HepG2 (cell line): Measurements from ENCODE around the gene EPHB4. TPM values are rescaled to one million over a fixed set of nuclear protein-coding genes. Genes with fewer than 3 reads are reported as not detected.

Experiments
- ATAC-seq: fragments of 200-7000 bp; cut with Tn5 transposase; 3 replicates; pipeline ENCODE4 v1.9.1; 2020; ENCODE audit warnings: mild to moderate bottlenecking, moderate library complexity
- BruUV-seq: library from RNA; stranded (reverse); fragments of 400-500 nt; replicated peaks from 2 replicates; lab custom pipeline; 2021; lab: Mats Ljungman, UMichigan
- CTCF ChIA-PET: fragments of 300-600 bp; formaldehyde crosslinking; extraction: SDS; loops from one replicate; lab custom pipeline; 2021; ENCODE audit warnings: low total read pairs, inconsistent platforms, low intra/inter-chr PET ratio; lab: Yijun Ruan, JAX
- POLR2A ChIA-PET: fragments of 350-600 bp; sonication (Branson Sonifier 250); formaldehyde crosslinking; loops from one replicate; lab custom pipeline; 2020; ENCODE audit warnings: antibody characterized with exemption, inconsistent platforms; lab: Yijun Ruan, JAX
- DNase-seq: peaks from one replicate; pipeline ENCODE4 v3.0.0-alpha.2; 2015; ENCODE audit warnings: low spot score
- FAIRE-seq: peaks from 3 replicates; lab custom pipeline; 2011; peaks lifted over from hg19 to GRCh38; lab: Jason Lieb, UNC
- H2AFZ ChIP-seq: one replicate; pipeline ENCODE4 v1.6.1; 2011; ENCODE audit warnings: low read length, inconsistent platforms
- H3K27ac ChIP-seq: fragments of 300-600 bp; 3 replicates; pipeline ENCODE4 v1.8.0; 2011; ENCODE audit warnings: mixed run types, mild to moderate bottlenecking, mixed read lengths, low read length, inconsistent platforms; ENCODE audit not compliant: insufficient read depth; ENCODE audit errors: extremely low read length
- H3K27me3 ChIP-seq, 2 experiments: fragments of 200-600 bp in 1 of 2; 2 replicates in 1 of 2; 3 replicates in 1 of 2; pipeline versions ENCODE4 v1.6.0 to v1.8.0; 2011; ENCODE audit warnings: low read length in 2 of 2, mild to moderate bottlenecking in 2 of 2, moderate library complexity in 2 of 2, inconsistent platforms in 1 of 2; ENCODE audit not compliant: insufficient read depth in 2 of 2, control insufficient read depth in 1 of 2
- H3K36me3 ChIP-seq, 2 experiments: fragments of 200-600 bp in 1 of 2; replicated peaks in 1 of 2; 2 replicates in 1 of 2; 3 replicates in 1 of 2; pipeline versions ENCODE4 v1.5.1 to v1.8.0; 2011; ENCODE audit warnings: low read length in 2 of 2, inconsistent platforms in 1 of 2; ENCODE audit not compliant: insufficient read depth in 2 of 2, control insufficient read depth in 1 of 2
- H3K4me1 ChIP-seq: 2 replicates; pipeline ENCODE4 v1.5.1; 2012; ENCODE audit warnings: low read length, inconsistent platforms; ENCODE audit not compliant: insufficient read depth
- H3K4me2 ChIP-seq: 2 replicates; pipeline ENCODE4 v1.6.0; 2011; ENCODE audit warnings: low read depth, low read length, inconsistent platforms
- H3K4me3 ChIP-seq, 3 experiments: fragments of 200-600 bp in 1 of 3; sonication (generic), shearing (Covaris generic) in 1 of 3; replicated peaks in 1 of 3; 2 replicates each; pipeline ENCODE4 v1.5.1; 2011 to 2016; ENCODE audit warnings: low read length in 3 of 3, inconsistent platforms in 2 of 3, low read depth in 2 of 3, mild to moderate bottlenecking in 2 of 3, control low read depth in 1 of 3, mixed read lengths in 1 of 3; ENCODE audit not compliant: insufficient read depth in 1 of 3
- H3K79me2 ChIP-seq: one replicate; pipeline ENCODE4 v1.6.1; 2011; ENCODE audit warnings: low read length, inconsistent platforms; ENCODE audit not compliant: insufficient read depth
- H3K9ac ChIP-seq: 2 replicates; pipeline ENCODE4 v1.6.0; 2011; ENCODE audit warnings: mild to moderate bottlenecking, low read depth, low read length, inconsistent platforms; ENCODE audit not compliant: insufficient read depth
- H3K9me3 ChIP-seq: 2 replicates; pipeline ENCODE4 v1.5.1; 2012; ENCODE audit warnings: mild to moderate bottlenecking, low read length
- H4K20me1 ChIP-seq: 2 replicates; pipeline ENCODE4 v1.6.0; 2011; ENCODE audit warnings: inconsistent platforms, mild to moderate bottlenecking, low read length, moderate library complexity; ENCODE audit not compliant: insufficient read depth
- ATF7 ChIP-seq, 2 experiments: fragments of 450-650 bp in 1 of 2; sonication (generic) in 1 of 2; formaldehyde crosslinking in 1 of 2; IDR thresholded peaks; 2 replicates each; pipeline versions ENCODE4 v1.4.0 to v1.6.1; 2016 to 2020; ENCODE audit warnings: antibody characterized with exemption in 1 of 2, mild to moderate bottlenecking in 1 of 2, missing genetic modification reagents in 1 of 2
- BORCS8-MEF2B ChIP-seq: sonication (generic); formaldehyde crosslinking; IDR thresholded peaks from 2 replicates; pipeline ENCODE4 v1.8.0; 2022; ENCODE audit warnings: mild to moderate bottlenecking, missing genetic modification reagents
- HDAC2 ChIP-seq: sonication (generic); formaldehyde crosslinking; IDR thresholded peaks from 2 replicates; pipeline ENCODE4 v1.4.0; 2020; ENCODE audit warnings: missing genetic modification reagents
- SMARCC2 ChIP-seq: fragments of 450-650 bp; IDR thresholded peaks from 2 replicates; pipeline ENCODE4 v1.6.1; 2017; ENCODE audit warnings: antibody characterized with exemption, mild to moderate bottlenecking
- TARDBP ChIP-seq: sonication (generic); formaldehyde crosslinking; IDR thresholded peaks from 2 replicates; pipeline ENCODE4 v1.8.0; 2022; ENCODE audit warnings: mild to moderate bottlenecking, missing genetic modification reagents
- ZBTB21 ChIP-seq: sonication (generic); formaldehyde crosslinking; IDR thresholded peaks from 2 replicates; pipeline ENCODE4 v1.4.0; 2020; ENCODE audit warnings: missing genetic modification reagents
- ZNF766 ChIP-seq: sonication (generic); formaldehyde crosslinking; IDR thresholded peaks from 2 replicates; pipeline ENCODE4 v1.5.0; 2020; ENCODE audit warnings: missing genetic modification reagents, borderline replicate concordance
- ZNF781 ChIP-seq: sonication (generic); formaldehyde crosslinking; IDR thresholded peaks from 2 replicates; pipeline ENCODE4 v1.5.1; 2020; ENCODE audit warnings: borderline replicate concordance, mild to moderate bottlenecking, missing genetic modification reagents; ENCODE audit errors: not compliant biosample characterization
- ZNF788 ChIP-seq: sonication (generic); formaldehyde crosslinking; IDR thresholded peaks from 2 replicates; pipeline ENCODE4 v1.5.0; 2020; ENCODE audit warnings: mild to moderate bottlenecking, missing genetic modification reagents, borderline replicate concordance
- WGBS: methylation state at CpG from one replicate; pipeline ENCODE4 v1.1.6; 2017; ENCODE audit warnings: low lambda C conversion rate; 5-methylcytosine and 5-hydroxymethylcytosine counted together
- in situ Hi-C: cut with HindIII; loops from 2 replicates; pipeline ENCODE4 v1.10.0; 2017; ENCODE audit warnings: low pct_unique_long_range_greater_than_20kb; ENCODE audit not compliant: extremely low pct_ligation_motif_present
- intact Hi-C: fragments of 100-400 bp; cut with micrococcal nuclease; formaldehyde crosslinking; loops from one replicate; pipeline ENCODE4 v1.10.0; 2022; ENCODE audit not compliant: unreplicated experiment
- polyA plus RNA-seq, 8 experiments: library from polyadenylated mRNA; depleted of rRNA in 3 of 8; stranded (reverse) in 7 of 8; unstranded in 1 of 8; fragments of >200 nt; fragmentation: Illumina TruSeq in 4 of 8; extraction: Trizol in 4 of 8; gene quantifications; 2 replicates each; pipeline versions ENCODE4 v1.2.1 to v1.2.3, GENCODE V29; 2011 to 2016; ENCODE audit warnings: low read depth in 4 of 8, missing spikeins in 1 of 8, mixed read lengths in 1 of 8; ENCODE audit not compliant: insufficient read depth in 1 of 8
- total RNA-seq, 5 experiments: library from RNA; depleted of rRNA; stranded (reverse); fragments of >200 nt; fragmentation: Illumina TruSeq; extraction: Trizol; gene quantifications; 2 replicates each; pipeline ENCODE4 v1.2.3, GENCODE V29; 2016; ENCODE audit warnings: low read depth in 1 of 5
- TF ChIP-seq, protein P1 (sequence below): sonication (generic); formaldehyde crosslinking; IDR thresholded peaks from 2 replicates; pipeline ENCODE4 v1.4.0; 2020; ENCODE audit warnings: mild to moderate bottlenecking, missing genetic modification reagents, borderline replicate concordance
- TF ChIP-seq, protein P2 (sequence below): fragments of 450-650 bp; IDR thresholded peaks from 2 replicates; pipeline ENCODE4 v1.6.1; 2017; ENCODE audit warnings: mild to moderate bottlenecking
- TF ChIP-seq, protein P3 (sequence below): IDR thresholded peaks from 2 replicates; pipeline ENCODE4 v1.6.1; 2018; ENCODE audit warnings: missing genetic modification reagents
- TF ChIP-seq, protein P4 (sequence below): sonication (generic); formaldehyde crosslinking; IDR thresholded peaks from 2 replicates; pipeline ENCODE4 v1.8.0; 2022; ENCODE audit warnings: missing genetic modification reagents, mild to moderate bottlenecking, moderate library complexity, borderline replicate concordance

The EPHB4 gene
- total and polyA plus RNA-seq, 2 of the 13 experiments (the other 11 are each of a cell fraction or from before 2014, with no cell fraction given), result 61.4 to 69.6 TPM

DNA sequence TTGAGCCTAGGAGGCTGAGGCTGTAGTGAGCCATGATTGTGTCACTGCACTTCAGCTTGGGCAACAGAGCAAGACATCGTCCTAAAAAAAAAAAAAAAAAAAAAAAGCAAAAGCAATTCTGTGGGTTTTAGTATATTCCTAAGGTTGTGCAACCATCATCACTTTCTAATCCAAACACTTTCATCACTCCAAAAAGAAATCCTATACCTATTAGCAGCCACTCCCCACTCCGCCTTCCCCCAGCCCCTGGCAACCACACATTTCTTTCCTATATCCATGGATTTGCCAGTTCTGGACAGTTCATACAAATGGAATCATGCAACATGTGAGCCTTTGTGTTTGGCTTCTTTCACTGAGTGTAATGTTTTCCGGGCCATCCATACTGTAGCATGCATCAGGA is 73.6 kb downstream of the EPHB4 start (continued):
- TF ChIP-seq, protein P1, sequence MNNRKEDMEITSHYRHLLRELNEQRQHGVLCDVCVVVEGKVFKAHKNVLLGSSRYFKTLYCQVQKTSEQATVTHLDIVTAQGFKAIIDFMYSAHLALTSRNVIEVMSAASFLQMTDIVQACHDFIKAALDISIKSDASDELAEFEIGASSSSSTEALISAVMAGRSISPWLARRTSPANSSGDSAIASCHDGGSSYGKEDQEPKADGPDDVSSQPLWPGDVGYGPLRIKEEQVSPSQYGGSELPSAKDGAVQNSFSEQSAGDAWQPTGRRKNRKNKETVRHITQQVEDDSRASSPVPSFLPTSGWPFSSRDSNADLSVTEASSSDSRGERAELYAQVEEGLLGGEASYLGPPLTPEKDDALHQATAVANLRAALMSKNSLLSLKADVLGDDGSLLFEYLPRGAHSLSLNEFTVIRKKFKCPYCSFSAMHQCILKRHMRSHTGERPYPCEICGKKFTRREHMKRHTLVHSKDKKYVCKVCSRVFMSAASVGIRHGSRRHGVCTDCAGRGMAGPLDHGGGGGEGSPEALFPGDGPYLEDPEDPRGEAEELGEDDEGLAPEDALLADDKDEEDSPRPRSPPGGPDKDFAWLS, result no peak
- TF ChIP-seq, protein P2, sequence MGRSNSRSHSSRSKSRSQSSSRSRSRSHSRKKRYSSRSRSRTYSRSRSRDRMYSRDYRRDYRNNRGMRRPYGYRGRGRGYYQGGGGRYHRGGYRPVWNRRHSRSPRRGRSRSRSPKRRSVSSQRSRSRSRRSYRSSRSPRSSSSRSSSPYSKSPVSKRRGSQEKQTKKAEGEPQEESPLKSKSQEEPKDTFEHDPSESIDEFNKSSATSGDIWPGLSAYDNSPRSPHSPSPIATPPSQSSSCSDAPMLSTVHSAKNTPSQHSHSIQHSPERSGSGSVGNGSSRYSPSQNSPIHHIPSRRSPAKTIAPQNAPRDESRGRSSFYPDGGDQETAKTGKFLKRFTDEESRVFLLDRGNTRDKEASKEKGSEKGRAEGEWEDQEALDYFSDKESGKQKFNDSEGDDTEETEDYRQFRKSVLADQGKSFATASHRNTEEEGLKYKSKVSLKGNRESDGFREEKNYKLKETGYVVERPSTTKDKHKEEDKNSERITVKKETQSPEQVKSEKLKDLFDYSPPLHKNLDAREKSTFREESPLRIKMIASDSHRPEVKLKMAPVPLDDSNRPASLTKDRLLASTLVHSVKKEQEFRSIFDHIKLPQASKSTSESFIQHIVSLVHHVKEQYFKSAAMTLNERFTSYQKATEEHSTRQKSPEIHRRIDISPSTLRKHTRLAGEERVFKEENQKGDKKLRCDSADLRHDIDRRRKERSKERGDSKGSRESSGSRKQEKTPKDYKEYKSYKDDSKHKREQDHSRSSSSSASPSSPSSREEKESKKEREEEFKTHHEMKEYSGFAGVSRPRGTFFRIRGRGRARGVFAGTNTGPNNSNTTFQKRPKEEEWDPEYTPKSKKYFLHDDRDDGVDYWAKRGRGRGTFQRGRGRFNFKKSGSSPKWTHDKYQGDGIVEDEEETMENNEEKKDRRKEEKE, result no peak
- TF ChIP-seq BORCS8-MEF2B (no peak), SMARCC2 (no peak)
- TF ChIP-seq, all 625 proteins: peak for 0

DNA sequence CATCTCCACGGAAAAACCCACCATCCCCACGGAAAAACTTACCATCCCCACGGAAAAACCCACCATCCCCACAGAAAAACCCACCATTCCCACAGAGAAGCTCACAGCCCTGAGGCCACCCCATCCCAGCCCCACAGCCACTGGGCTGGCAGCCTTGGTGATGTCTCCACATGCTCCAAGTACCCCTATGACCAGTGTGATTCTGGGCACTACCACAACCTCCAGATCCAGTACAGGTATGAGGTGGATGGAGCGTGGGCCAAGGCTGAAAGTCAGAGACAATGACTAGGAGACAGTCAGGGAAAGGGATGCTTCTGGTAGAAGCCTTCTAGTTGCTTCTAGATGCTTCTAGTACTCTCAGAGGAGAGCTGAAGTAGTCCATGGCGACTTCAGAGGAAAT is 74.3 kb downstream of the EPHB4 start:
- no peak overlapping the region for H3K9ac ChIP-seq
- BruUV-seq, result no TSS peak
- peaks cover 12% of the 10 kb centered on the region for H3K4me1 ChIP-seq
- no peaks in the 10 kb centered on the region for H4K20me1 ChIP-seq
- POLR2A ChIA-PET, result interaction anchor here (0.7 kb wide), 1 partner anchor 22 kb away, joined by 6 read pairs; no protein-coding TSS in a partner anchor
- intact Hi-C loops, result no loop called here
- WGBS, result 22% methylated on average over 5 of the region's 5 CpGs
- CTCF ChIA-PET, result no interaction called here
- FAIRE-seq (no peak), ATAC-seq (peak; percentile 44; the same call in 2 of the 3 replicates), DNase-seq (no peak)
- H2AFZ ChIP-seq, result no peak overlapping the region
- in situ Hi-C loops, result loop anchor here (25.0 kb wide), 1 partner anchor 309 kb away; no protein-coding TSS in a partner anchor
- no peaks in the 10 kb centered on the region for H3K36me3 ChIP-seq
- H3K9me3 ChIP-seq, result no peaks in the 10 kb centered on the region
- no peak overlapping the region for H3K27ac ChIP-seq
- peaks cover 0 to 15% of the 10 kb centered on the region in 2 experiments; a peak in 2 of 5 replicates for H3K27me3 ChIP-seq
- H3K4me2 ChIP-seq, result no peak overlapping the region
- no peak overlapping the region for H3K4me3 ChIP-seq
- H3K79me2 ChIP-seq, result no peaks in the 10 kb centered on the region
- TF ChIP-seq TARDBP (CRISPR knock-in tag), result no peak
- TF ChIP-seq, protein P3, sequence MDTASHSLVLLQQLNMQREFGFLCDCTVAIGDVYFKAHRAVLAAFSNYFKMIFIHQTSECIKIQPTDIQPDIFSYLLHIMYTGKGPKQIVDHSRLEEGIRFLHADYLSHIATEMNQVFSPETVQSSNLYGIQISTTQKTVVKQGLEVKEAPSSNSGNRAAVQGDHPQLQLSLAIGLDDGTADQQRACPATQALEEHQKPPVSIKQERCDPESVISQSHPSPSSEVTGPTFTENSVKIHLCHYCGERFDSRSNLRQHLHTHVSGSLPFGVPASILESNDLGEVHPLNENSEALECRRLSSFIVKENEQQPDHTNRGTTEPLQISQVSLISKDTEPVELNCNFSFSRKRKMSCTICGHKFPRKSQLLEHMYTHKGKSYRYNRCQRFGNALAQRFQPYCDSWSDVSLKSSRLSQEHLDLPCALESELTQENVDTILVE, result no peak
- TF ChIP-seq, protein P4, sequence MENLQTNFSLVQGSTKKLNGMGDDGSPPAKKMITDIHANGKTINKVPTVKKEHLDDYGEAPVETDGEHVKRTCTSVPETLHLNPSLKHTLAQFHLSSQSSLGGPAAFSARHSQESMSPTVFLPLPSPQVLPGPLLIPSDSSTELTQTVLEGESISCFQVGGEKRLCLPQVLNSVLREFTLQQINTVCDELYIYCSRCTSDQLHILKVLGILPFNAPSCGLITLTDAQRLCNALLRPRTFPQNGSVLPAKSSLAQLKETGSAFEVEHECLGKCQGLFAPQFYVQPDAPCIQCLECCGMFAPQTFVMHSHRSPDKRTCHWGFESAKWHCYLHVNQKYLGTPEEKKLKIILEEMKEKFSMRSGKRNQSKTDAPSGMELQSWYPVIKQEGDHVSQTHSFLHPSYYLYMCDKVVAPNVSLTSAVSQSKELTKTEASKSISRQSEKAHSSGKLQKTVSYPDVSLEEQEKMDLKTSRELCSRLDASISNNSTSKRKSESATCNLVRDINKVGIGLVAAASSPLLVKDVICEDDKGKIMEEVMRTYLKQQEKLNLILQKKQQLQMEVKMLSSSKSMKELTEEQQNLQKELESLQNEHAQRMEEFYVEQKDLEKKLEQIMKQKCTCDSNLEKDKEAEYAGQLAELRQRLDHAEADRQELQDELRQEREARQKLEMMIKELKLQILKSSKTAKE (CRISPR knock-in tag), result no peak
- TF ChIP-seq ZNF766 (CRISPR knock-in tag), result no peak
- TF ChIP-seq ZNF781 (CRISPR knock-in tag), result no peak
- no peak for TF ChIP-seq ATF7 (IDR thresholded peaks at IDR 0.05)
- TF ChIP-seq ATF7 (CRISPR knock-in tag; IDR thresholded peaks at IDR 0.05), result no peak
- TF ChIP-seq HDAC2, result no peak
- TF ChIP-seq ZBTB21 (CRISPR knock-in tag), result no peak
- TF ChIP-seq ZNF788, result no peak
